ENCODE results near the gene TYW1.
A peak's percentile ranks its signal among the peaks of the same experiment; 100 is the strongest.

The TYW1 gene, protein sequence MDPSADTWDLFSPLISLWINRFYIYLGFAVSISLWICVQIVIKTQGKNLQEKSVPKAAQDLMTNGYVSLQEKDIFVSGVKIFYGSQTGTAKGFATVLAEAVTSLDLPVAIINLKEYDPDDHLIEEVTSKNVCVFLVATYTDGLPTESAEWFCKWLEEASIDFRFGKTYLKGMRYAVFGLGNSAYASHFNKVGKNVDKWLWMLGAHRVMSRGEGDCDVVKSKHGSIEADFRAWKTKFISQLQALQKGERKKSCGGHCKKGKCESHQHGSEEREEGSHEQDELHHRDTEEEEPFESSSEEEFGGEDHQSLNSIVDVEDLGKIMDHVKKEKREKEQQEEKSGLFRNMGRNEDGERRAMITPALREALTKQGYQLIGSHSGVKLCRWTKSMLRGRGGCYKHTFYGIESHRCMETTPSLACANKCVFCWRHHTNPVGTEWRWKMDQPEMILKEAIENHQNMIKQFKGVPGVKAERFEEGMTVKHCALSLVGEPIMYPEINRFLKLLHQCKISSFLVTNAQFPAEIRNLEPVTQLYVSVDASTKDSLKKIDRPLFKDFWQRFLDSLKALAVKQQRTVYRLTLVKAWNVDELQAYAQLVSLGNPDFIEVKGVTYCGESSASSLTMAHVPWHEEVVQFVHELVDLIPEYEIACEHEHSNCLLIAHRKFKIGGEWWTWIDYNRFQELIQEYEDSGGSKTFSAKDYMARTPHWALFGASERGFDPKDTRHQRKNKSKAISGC

GRCh38 chr7:66996444-66997191 is at the start of gene TYW1:
TYW1 (plus strand) TSS chr7:66996833; CDS start chr7:66996979, 146 bp downstream.
- H3K4me3 ChIP-seq (ENCODE audit: low read depth, low read length): peak within 1 kb of the TSS; percentile 81

- TF ChIP-seq, protein P1, sequence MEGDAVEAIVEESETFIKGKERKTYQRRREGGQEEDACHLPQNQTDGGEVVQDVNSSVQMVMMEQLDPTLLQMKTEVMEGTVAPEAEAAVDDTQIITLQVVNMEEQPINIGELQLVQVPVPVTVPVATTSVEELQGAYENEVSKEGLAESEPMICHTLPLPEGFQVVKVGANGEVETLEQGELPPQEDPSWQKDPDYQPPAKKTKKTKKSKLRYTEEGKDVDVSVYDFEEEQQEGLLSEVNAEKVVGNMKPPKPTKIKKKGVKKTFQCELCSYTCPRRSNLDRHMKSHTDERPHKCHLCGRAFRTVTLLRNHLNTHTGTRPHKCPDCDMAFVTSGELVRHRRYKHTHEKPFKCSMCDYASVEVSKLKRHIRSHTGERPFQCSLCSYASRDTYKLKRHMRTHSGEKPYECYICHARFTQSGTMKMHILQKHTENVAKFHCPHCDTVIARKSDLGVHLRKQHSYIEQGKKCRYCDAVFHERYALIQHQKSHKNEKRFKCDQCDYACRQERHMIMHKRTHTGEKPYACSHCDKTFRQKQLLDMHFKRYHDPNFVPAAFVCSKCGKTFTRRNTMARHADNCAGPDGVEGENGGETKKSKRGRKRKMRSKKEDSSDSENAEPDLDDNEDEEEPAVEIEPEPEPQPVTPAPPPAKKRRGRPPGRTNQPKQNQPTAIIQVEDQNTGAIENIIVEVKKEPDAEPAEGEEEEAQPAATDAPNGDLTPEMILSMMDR (IDR thresholded peaks at IDR 0.05; ENCODE audit: borderline replicate concordance, insufficient read depth, low read depth, low read length): no peak
- no peak overlapping the region for H3K4me3 ChIP-seq (ENCODE audit: low read depth, low read length)
Observed at GRCh38 chr7:66948480-66949109, 48.0 kb upstream of the TYW1 start.

- TF ChIP-seq, protein P1 (IDR thresholded peaks at IDR 0.05; ENCODE audit: borderline replicate concordance, insufficient read depth, low read depth, low read length): no peak
- H3K4me3 ChIP-seq (ENCODE audit: low read depth, low read length): no peak overlapping the region
Observed at GRCh38 chr7:66950311-66950710, 46.3 kb upstream of the TYW1 start.

DNA sequence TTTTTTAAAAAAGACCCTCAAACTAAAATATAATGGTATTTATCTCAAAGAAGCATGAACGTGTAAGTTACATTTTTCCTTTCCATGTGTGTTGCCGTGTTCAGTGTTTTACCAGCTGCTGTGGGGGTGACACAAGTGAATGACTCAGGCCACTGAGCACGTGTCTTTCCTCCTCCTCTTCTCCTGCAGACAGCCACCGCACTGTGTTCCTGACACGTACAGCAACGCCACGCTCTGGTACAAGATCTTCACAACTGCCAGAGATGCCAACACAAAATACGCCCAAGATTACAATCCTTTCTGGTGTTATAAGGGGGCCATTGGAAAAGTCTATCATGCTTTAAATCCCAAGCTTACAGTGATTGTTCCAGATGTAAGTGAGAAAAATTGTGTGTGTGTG is 45.9 kb upstream of the TYW1 start:
- H3K4me3 ChIP-seq (ENCODE audit: low read depth, low read length): no peak overlapping the region
- TF ChIP-seq, protein P1 (IDR thresholded peaks at IDR 0.05; ENCODE audit: borderline replicate concordance, insufficient read depth, low read depth, low read length): no peak

GRCh38 chr7:66952343-66953043 is 44.1 kb upstream of the TYW1 start:
- TF ChIP-seq, protein P1 (IDR thresholded peaks at IDR 0.05; ENCODE audit: borderline replicate concordance, insufficient read depth, low read depth, low read length): no peak
- H3K4me3 ChIP-seq (ENCODE audit: low read depth, low read length): no peak overlapping the region

DNA sequence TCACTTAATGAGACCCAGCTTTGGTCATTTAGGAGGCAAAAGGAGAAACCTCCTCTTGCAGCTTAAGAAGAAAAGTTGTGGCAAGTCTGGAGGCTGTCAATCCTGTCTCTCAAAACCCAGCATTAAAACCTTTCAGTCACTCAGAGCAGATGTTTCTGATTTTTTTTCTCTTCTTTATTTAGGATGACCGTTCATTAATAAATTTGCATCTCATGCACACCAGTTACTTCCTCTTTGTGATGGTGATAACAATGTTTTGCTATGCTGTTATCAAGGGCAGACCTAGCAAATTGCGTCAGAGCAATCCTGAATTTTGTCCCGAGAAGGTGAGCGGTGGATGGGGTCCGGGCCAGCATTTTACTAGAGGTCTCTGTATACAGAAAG is 43.6 kb upstream of the TYW1 start:
- no peak overlapping the region for H3K4me3 ChIP-seq (ENCODE audit: low read depth, low read length)

More for the DNA sequence above, 43.6 kb upstream of the TYW1 start:
- TF ChIP-seq, protein P1 (IDR thresholded peaks at IDR 0.05; ENCODE audit: borderline replicate concordance, insufficient read depth, low read depth, low read length): no peak
